Astrocyte (in vitro differentiated cells and primary cell): ENCODE measurements around the gene DPY19L3. TPM values are rescaled to one million over a fixed set of nuclear protein-coding genes. Genes with fewer than 3 reads are reported as not detected.

Experiments
- DNase-seq: peaks from one replicate; pipeline ENCODE4 v3.0.0-alpha.2; 2010; ENCODE audit warnings: low read depth
- FAIRE-seq: peaks from 2 replicates; lab custom pipeline; 2011; peaks lifted over from hg19 to GRCh38; lab: Jason Lieb, UNC
- H2AFZ ChIP-seq: 2 replicates; pipeline ENCODE4 v1.6.0; 2012; ENCODE audit warnings: low read depth, low read length, inconsistent platforms
- H3K27ac ChIP-seq: 2 replicates; pipeline ENCODE4 v1.5.1; 2011; ENCODE audit warnings: low read depth, low read length, inconsistent platforms
- H3K27me3 ChIP-seq: 2 replicates; pipeline ENCODE4 v1.6.0; 2011; ENCODE audit warnings: low read length, inconsistent platforms; ENCODE audit not compliant: insufficient read depth
- H3K36me3 ChIP-seq: 2 replicates; pipeline ENCODE4 v1.5.1; 2011; ENCODE audit warnings: low read length, inconsistent platforms; ENCODE audit not compliant: insufficient read depth
- H3K4me1 ChIP-seq: 2 replicates; pipeline ENCODE4 v1.5.1; 2011; ENCODE audit warnings: low read length, inconsistent platforms; ENCODE audit not compliant: insufficient read depth
- H3K4me2 ChIP-seq: 2 replicates; pipeline ENCODE4 v1.6.0; 2012; ENCODE audit warnings: low read length, inconsistent platforms
- H3K4me3 ChIP-seq: 2 replicates; pipeline ENCODE4 v1.5.1; 2011; ENCODE audit warnings: low read depth, mild to moderate bottlenecking, low read length, inconsistent platforms; ENCODE audit not compliant: insufficient read depth
- H3K79me2 ChIP-seq: 2 replicates; pipeline ENCODE4 v1.6.0; 2012; ENCODE audit warnings: mild to moderate bottlenecking, low read length, inconsistent platforms; ENCODE audit not compliant: insufficient read depth
- H3K9ac ChIP-seq: 2 replicates; pipeline ENCODE4 v1.6.0; 2012; ENCODE audit warnings: mild to moderate bottlenecking, low read length, inconsistent platforms
- H3K9me3 ChIP-seq: 2 replicates; pipeline ENCODE4 v1.5.1; 2012; ENCODE audit warnings: low read depth, mild to moderate bottlenecking, low read length, inconsistent platforms; ENCODE audit not compliant: insufficient read depth
- H4K20me1 ChIP-seq: 2 replicates; pipeline ENCODE4 v1.6.0; 2012; ENCODE audit warnings: low read length, inconsistent platforms; ENCODE audit not compliant: insufficient read depth
- H3K27ac Mint-ChIP-seq: one replicate; pipeline ENCODE4 v1.8.0; 2021; ENCODE audit warnings: mild to moderate bottlenecking, mixed read lengths; ENCODE audit not compliant: unreplicated experiment
- H3K27me3 Mint-ChIP-seq: one replicate; pipeline ENCODE4 v1.8.0; 2021; ENCODE audit warnings: low read depth, mixed read lengths; ENCODE audit not compliant: unreplicated experiment
- H3K36me3 Mint-ChIP-seq: one replicate; pipeline ENCODE4 v1.8.0; 2021; ENCODE audit warnings: low read depth, mixed read lengths; ENCODE audit not compliant: unreplicated experiment
- H3K4me1 Mint-ChIP-seq: one replicate; pipeline ENCODE4 v1.8.0; 2021; ENCODE audit warnings: low read depth, mixed read lengths; ENCODE audit not compliant: unreplicated experiment
- H3K4me3 Mint-ChIP-seq: one replicate; pipeline ENCODE4 v1.8.0; 2021; ENCODE audit warnings: mild to moderate bottlenecking, moderate library complexity, mixed read lengths; ENCODE audit not compliant: unreplicated experiment
- H3K9me3 Mint-ChIP-seq: one replicate; pipeline ENCODE4 v1.8.0; 2021; ENCODE audit warnings: mild to moderate bottlenecking, mixed read lengths; ENCODE audit not compliant: unreplicated experiment
- EZH2 ChIP-seq: IDR thresholded peaks from 2 replicates; pipeline ENCODE4 v1.6.1; 2012; ENCODE audit warnings: mild to moderate bottlenecking, low read length, inconsistent platforms; ENCODE audit not compliant: insufficient read depth
- total RNA-seq: library from RNA; stranded (reverse); gene quantifications from 2 replicates; pipeline ENCODE4 v1.2.1, GENCODE V29; 2021
- TF ChIP-seq, protein P1 (sequence below): IDR thresholded peaks from 2 replicates; pipeline ENCODE4 v1.5.1; 2011; ENCODE audit warnings: low read depth, mild to moderate bottlenecking, inconsistent platforms, low read length, moderate library complexity; ENCODE audit not compliant: insufficient read depth

Gene DPY19L3
- total RNA-seq, 1 donor from 2014 or later: 50.9 TPM

DNA sequence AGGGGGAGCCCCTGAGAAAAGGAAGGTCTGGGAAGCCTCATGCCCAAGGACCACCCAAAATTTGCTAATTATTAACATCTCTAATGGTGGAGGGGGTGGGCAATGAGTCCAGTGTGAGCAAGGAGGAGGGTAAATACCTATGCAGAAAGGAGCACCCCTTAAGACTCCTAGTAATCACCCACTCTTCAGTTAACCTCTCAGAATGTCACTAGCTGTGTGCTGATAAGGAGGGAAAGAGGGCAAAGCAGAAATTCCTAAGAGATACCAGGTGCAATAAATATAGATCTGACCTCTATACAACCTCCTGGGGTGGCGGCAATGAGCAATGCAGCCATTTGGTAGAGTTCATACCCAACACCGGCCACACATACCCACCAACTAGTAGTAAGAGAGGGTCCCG is 12.7 kb upstream of the DPY19L3 start:
- peaks cover 3% of the 10 kb centered on the region for H4K20me1 ChIP-seq
- no peak overlapping the region for H3K4me2 ChIP-seq
- H3K27me3 Mint-ChIP-seq: no peaks in the 10 kb centered on the region
- DNase-seq: no peak
- H3K9ac ChIP-seq: no peak overlapping the region
- no peak overlapping the region for H2AFZ ChIP-seq
- H3K4me3 Mint-ChIP-seq: no peak overlapping the region
- H3K9me3 ChIP-seq: no peaks in the 10 kb centered on the region
- H3K27ac ChIP-seq: no peak overlapping the region
- no peak overlapping the region for H3K4me3 ChIP-seq
- no peaks in the 10 kb centered on the region for H3K36me3 ChIP-seq
- H3K27ac Mint-ChIP-seq: no peak overlapping the region
- H3K4me1 ChIP-seq: peaks cover 7% of the 10 kb centered on the region
- peaks cover 4% of the 10 kb centered on the region for H3K4me1 Mint-ChIP-seq
- no peaks in the 10 kb centered on the region for H3K27me3 ChIP-seq
- H3K9me3 Mint-ChIP-seq: no peaks in the 10 kb centered on the region
- FAIRE-seq: no peak
- TF ChIP-seq, protein P1, sequence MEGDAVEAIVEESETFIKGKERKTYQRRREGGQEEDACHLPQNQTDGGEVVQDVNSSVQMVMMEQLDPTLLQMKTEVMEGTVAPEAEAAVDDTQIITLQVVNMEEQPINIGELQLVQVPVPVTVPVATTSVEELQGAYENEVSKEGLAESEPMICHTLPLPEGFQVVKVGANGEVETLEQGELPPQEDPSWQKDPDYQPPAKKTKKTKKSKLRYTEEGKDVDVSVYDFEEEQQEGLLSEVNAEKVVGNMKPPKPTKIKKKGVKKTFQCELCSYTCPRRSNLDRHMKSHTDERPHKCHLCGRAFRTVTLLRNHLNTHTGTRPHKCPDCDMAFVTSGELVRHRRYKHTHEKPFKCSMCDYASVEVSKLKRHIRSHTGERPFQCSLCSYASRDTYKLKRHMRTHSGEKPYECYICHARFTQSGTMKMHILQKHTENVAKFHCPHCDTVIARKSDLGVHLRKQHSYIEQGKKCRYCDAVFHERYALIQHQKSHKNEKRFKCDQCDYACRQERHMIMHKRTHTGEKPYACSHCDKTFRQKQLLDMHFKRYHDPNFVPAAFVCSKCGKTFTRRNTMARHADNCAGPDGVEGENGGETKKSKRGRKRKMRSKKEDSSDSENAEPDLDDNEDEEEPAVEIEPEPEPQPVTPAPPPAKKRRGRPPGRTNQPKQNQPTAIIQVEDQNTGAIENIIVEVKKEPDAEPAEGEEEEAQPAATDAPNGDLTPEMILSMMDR: no peak
- TF ChIP-seq EZH2: no peak
- no peaks in the 10 kb centered on the region for H3K79me2 ChIP-seq
- H3K36me3 Mint-ChIP-seq: no peaks in the 10 kb centered on the region

- no peak for DNase-seq
- TF ChIP-seq, protein P1: no peak
- TF ChIP-seq EZH2: no peak
- Histone ChIP-seq H3K4me2 (no peak overlapping the region), H3K9ac (no peak overlapping the region), H3K4me1 (peaks cover 8% of the 10 kb centered on the region), H2AFZ (no peak overlapping the region), H3K27ac (no peak overlapping the region), H4K20me1 (peaks cover 3% of the 10 kb centered on the region), H3K27me3 (no peaks in the 10 kb centered on the region), H3K36me3 (no peaks in the 10 kb centered on the region), H3K79me2 (no peaks in the 10 kb centered on the region), H3K9me3 (no peaks in the 10 kb centered on the region), H3K4me3 (no peak overlapping the region)
- Mint-ChIP-seq H3K4me1 (peaks cover 8% of the 10 kb centered on the region), H3K4me3 (no peak overlapping the region), H3K27me3 (no peaks in the 10 kb centered on the region), H3K9me3 (no peaks in the 10 kb centered on the region), H3K27ac (no peak overlapping the region), H3K36me3 (no peaks in the 10 kb centered on the region)
- FAIRE-seq: no peak
Measured at GRCh38 chr19:32396046-32396652, 9.4 kb upstream of the DPY19L3 start.

DNA sequence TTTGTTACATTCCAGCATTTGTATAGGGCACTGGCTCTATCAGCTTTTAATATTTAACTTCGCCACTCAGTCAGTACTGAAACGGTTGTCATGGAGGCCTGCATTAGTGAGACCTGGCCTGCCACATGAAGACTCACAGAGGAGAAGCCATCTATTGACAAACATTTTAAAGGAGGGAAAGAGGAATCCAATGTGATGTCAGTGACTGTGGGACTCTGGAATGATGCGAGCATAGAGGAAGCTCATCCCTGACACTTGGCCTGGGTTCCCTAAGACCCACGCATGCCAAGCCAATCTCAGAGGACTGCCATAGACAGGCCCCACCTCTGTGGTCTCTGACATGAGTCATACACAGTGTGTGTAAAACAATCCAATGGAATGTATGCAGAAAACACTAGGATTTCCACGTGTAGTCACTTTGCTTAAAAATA is 7.9 kb upstream of the DPY19L3 start:
- Histone ChIP-seq H3K4me3 (no peak overlapping the region), H3K79me2 (no peaks in the 10 kb centered on the region), H3K27ac (no peak overlapping the region), H3K9ac (no peak overlapping the region), H3K4me1 (peaks cover 8% of the 10 kb centered on the region), H3K4me2 (no peak overlapping the region), H3K27me3 (no peaks in the 10 kb centered on the region), H3K36me3 (no peaks in the 10 kb centered on the region), H2AFZ (peak overlapping the region; percentile 1), H4K20me1 (peaks cover 3% of the 10 kb centered on the region), H3K9me3 (no peaks in the 10 kb centered on the region)
- Mint-ChIP-seq H3K36me3 (no peaks in the 10 kb centered on the region), H3K4me3 (no peak overlapping the region), H3K9me3 (no peaks in the 10 kb centered on the region), H3K27me3 (no peaks in the 10 kb centered on the region), H3K27ac (no peak overlapping the region), H3K4me1 (peaks cover 8% of the 10 kb centered on the region)
- FAIRE-seq (no peak), DNase-seq (peak; percentile 71)
- TF ChIP-seq, protein P1: no peak
- no peak for TF ChIP-seq EZH2
